ENCODE data around the gene CXCL6. TPM values are rescaled to one million over a fixed set of nuclear protein-coding genes. Genes with fewer than 3 reads are reported as not detected.

The CXCL6 gene
- polyA plus RNA-seq (2013, experiment 1 of 2; ENCODE audit: insufficient read length): 0.38 TPM
- 0.26 TPM for polyA plus RNA-seq (2013, experiment 2 of 2; ENCODE audit: insufficient read length)

DNA sequence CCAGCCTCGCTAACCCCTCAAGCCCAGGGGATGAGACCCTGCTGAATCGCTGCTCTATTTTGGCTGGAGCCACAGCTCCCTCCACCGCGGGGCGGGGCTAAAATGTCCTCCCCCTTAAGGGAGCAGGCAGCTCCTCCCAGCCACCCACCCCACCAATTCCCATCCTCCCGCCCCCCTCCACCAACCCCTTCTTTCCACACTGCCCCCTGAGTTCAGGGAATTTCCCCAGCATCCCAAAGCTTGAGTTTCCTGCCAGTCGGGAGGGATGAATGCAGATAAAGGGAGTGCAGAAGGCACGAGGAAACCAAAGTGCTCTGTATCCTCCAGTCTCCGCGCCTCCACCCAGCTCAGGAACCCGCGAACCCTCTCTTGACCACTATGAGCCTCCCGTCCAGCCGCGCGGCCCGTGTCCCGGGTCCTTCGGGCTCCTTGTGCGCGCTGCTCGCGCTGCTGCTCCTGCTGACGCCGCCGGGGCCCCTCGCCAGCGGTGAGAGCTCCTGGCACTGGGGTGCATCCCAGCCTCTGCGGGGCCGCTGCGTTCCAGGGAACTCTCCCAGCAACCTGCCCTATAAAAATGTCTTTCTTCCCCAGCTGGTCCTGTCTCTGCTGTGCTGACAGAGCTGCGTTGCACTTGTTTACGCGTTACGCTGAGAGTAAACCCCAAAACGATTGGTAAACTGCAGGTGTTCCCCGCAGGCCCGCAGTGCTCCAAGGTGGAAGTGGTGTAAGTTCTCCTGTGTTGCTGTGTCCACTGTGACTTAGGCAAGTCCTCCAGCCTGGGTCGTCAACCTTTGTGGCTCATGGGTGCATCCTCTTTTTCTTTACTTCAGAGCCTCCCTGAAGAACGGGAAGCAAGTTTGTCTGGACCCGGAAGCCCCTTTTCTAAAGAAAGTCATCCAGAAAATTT is at the start of gene CXCL6:
TSS of gene CXCL6 (plus strand) at position 306 of the 907 bp plus-strand sequence. CDS start at position 379, 73 bp downstream.
- peak; percentile 16 for DNase-seq

DNA sequence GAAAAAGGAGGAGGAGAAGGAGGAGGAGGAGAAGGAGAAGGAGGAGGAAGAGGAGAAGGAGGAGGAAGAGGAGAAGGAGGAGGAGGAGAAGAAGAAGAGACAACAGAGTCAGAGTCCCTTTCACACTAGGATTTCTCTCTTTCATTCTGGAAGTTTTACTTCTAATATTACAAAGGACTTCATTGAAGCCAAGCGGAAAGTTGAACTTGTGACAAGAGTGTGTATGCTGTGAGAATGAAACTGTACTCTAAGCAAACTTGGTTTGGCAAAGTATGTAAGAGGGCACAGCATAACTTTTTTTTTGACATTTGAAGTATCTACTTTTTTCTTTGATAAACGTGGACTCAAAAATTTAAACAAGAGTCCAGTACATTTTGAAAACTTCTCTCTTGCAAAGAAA is 48.1 kb upstream of the CXCL6 start:
- no peak for DNase-seq

DNA sequence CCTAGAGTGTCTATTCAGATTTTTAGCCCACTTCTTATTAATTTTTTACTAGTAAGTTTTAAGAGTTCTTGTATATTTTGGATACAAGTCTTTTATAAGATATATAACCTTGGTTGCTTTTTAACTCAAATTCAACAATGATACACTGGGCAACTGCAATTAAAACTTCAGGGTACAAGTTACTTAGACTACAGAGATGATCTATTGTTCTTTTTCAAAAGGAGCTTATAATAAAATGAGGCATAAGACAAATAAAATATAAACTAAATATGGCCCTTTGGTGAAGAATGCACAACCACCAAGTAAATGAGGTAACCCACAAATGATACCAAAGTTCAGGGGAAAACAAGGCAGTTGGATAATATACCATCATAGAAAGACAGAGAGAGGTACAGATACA is 37.6 kb upstream of the CXCL6 start:
- no peak for DNase-seq

DNA sequence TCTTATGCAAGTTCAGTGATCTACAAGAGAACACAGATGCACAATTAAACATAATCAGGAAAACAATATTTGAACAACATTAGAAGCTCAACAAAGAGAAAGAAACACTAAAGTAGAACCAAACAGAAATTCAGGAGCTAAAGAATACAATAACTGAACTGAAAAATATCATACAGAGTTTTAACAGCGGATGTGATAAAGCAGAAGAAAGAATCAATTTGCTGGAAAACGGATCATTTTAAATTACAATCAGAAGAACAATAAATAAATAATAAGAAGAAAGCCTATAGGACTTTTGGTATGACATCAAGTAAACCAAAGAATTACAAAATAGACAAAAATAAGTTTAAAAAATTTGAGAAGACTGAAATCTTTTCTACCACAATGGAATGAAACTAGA is 36.3 kb upstream of the CXCL6 start:
- no peak for DNase-seq

DNA sequence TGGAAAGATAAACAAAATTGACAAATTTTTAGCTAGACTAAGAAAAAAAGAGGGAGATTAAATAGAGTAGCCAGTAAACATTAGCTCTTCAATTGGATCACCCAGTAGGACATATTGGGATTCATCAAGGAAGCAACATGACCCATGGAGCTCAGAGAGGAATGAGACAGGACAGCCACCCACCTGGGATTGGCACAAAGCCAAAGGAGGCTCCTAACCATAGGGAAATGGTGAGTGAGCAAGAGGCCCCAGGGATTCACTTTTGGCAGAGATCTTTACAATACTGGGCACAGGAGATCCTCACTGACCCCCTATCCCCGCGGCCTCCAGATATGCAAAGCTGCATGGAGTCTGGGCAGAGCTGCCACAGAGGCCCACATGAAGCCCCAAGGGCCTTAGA is 34.8 kb upstream of the CXCL6 start:
- no peak for DNase-seq

DNA sequence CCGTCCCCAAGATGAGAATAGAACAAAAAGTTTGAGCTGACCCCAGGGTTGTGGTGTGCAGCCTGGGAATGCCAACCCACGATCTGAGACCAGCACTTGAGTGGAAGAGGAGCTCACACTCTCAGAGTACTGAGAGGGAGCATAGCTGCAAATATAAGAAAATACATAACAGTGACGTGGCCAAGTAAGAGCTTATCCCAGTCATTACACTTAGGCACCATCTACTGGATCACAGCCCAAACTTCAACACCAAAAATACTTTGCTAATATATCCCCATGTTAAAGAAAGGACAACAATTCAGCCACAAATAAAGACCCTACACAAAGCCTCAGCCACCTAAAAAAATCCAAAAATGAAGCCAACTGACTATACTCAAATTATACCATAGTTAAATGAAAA is 33.3 kb upstream of the CXCL6 start:
- DNase-seq: no peak

DNA sequence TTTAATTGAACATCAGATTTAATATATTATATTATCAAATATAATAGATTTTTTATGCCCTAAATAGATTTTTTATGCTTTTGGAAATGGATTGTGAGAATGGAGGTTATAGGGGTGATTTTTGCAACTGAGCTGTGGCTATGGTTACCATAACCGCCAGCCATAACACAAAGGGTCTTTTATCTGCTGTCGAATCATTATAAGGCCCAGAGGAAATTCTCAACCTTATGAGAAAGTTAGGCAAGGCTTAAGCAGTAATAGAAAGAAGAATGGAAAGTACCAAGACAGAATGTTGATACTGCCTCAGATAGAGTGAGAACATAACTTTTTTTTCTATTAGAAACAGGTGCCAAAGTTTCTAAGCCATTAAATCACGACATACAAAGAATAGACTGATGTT is 26.3 kb upstream of the CXCL6 start:
- no peak for DNase-seq

DNA sequence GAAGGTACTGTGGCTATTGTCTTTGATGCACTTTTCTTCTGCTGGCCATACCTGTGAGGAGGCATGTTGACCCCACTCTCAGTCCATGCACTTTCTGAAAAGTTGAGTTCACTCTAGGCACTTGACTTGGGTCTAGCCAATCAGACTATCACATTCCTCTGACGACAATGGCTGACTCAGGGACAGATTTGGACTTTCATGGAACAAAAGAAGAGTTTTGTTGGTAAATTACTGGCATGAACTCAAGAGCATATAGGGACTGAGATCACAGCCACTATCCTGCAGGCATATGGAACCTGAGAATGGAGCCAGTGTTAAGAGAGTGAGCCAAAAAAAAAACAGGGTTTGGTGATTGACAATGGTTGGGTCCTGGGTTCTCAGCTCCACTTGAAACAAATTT is 24.6 kb upstream of the CXCL6 start:
- no peak for DNase-seq

DNA sequence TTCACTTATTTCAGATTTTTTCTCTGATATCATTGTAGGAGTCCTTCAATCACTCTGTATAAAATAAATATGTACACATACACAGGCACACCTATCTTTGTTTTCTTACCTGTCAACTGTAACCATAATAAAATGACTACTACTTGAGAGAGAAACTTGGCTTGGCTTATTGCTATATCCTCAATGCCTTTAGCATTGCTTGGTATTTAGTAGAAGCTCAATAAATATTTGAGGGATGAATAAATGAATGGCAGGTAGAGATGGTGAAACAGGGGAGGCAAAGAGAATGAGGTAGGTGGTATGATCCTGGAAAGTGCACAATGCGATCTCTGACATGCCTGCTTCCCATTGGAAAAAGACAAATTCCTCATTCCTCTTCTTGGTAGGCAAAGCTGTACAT is 21.8 kb upstream of the CXCL6 start:
- no peak for DNase-seq

DNA sequence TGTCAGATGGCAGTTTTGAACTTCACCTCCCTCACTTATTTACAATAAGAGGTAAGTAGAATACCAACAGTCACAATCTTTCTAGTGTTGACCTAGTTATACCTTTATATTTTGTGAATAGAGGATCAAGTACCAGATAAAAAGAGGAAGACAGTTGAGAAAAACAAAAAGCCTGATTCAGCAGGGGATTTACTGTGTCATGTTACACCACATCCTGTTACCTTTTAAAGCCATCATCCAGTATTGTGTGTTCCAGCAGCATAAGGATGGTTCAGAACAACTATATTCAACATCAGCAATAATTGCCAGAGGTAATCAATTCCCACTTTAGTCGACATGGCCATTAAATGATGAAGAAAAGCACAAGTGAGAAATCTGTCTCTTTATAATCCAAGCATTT is 21.3 kb upstream of the CXCL6 start:
- DNase-seq: no peak

DNA sequence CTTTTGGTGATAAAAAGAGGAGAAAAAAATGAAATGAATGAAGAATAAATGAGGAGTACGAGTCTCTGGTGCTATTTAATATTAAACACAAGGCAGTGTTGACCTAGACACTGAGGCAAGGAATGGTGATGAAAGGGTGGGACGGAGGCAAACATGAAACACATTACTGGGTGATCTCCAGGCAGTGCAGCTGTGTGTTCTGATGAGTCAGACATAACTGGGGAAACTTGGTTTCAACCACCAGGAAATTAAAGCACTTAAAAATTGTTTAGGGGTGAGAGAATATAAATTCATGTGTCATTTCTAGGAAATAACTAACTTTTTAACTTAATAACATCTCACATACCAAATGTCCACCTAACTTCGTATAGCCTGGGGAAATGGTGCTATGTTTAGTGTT is 19.7 kb upstream of the CXCL6 start:
- DNase-seq: peak; percentile 81

DNA sequence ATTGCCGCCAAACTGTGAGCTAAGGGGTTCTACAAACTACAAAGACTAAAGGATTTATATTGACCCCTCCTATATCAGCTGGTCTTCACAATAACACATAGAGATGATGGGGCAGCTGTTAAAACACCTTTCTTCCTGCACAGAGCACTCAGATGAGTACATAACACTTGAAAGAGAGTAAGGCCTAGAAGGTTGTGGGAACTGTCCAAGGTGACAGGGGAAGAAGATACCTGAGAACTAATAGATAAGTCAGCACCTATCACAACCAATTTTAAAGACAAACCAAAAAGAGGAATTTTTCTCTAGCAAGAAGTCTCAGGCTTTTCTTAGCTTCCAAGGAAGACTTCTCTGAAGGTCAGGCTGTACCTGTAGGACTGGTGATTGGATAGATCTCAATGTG is 19.1 kb upstream of the CXCL6 start:
- no peak for DNase-seq

DNA sequence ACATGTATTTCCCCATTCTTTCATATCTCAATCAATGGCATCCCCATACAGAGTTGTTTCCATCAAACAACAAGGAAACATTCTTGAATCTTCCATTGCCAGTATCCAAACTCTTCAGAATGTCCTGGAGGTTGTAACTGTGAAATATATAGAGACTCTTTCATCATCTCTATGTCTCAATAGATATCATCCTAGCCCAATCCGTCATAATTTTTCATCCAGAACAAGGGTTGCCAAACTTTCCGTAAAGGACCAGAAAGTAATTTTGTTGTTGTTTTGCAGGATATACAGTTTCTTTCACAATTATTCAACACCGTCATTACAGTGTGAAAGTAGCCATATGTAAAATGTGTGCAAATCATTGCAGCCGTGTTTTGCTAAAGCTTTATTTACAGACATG is 15.2 kb upstream of the CXCL6 start:
- no peak for DNase-seq

DNA sequence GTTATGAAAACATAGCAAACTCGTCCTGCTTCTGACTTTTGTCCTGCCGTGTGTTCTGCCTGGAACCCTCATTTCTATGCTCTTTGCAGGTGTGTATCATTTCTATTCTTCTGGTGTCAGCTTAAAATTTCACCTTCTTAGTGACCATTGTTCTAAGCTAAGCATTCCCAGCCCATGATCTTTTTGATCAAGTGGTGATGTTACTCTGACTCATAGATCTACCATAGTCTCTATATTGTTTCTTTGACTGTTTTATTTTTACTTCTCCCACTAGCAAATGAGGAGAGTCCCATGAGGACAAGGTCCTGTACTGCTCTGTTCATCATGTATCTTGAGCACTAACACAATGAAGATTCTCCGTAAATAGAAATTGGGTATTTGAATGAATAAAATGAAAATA is 14.1 kb upstream of the CXCL6 start:
- DNase-seq: peak; percentile 44

DNA sequence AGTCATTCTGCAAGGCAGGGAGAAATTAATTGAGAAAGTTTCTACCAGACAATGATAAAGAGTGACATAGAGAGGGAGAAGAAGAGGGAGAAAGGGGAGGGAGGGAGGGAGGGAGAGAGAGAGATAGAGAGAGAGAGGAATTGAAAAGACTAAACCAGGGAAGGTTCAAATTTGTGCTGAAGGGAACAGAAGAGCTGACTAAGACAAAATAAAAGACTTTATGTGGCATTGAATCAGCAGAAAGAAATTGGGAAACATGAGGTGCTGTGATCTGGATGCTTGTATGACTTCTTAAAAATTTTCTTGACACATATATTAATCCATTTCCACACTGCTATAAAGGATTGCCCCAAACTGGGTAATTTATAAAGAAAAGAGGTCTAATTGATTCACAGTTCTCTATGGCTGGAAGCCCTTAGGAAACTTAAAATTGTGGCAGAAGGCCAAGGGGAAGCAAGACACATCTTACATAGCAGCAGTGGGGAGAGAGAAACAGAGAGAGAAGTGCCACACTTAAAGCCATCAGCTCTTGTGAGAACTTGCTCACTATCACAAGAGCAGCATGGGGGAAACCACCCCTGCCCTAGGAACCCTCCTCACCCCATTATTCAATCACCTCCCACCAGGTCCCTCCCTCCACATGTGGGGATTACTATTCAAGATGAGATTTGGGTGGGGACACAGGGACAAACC is 13.5 kb upstream of the CXCL6 start:
- no peak for DNase-seq

DNA sequence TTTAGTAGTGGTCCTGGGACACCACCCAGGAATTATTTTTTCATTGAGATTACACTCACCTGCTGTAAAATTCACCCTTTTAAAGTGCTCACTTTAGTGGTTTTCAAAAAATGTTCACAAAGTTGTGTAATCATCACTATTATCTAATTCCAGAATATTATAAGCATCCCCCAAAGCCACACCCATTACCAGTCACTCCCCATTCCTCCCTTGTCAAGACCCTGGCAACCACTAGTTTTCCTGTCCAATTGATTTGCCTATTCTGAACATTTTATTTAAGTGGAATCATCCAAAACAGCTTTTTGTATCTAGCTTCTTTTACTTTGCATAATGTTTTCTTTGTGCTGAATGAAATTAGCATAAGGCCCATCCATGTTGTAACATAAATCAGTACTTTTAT is 12.7 kb upstream of the CXCL6 start:
- DNase-seq: no peak

DNA sequence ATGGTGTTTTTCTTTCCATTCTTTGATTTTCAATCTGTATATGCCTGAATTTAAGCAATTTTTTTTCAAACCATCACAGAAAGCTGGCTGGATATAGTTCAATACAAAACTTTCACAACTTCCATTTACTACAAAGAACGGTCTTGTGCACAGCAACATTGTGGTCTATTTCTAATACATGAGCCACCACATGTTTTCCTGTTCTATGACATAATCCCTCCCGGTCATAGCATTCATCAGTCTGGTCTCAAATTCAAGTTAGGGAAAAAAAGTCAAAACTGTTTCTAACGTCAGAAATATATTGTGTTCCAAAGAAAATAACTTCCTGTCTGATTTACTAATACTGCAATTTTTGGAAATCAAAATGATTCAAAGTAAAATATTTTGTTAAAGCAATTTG is 7.5 kb upstream of the CXCL6 start:
- DNase-seq: peak; percentile 17

DNA sequence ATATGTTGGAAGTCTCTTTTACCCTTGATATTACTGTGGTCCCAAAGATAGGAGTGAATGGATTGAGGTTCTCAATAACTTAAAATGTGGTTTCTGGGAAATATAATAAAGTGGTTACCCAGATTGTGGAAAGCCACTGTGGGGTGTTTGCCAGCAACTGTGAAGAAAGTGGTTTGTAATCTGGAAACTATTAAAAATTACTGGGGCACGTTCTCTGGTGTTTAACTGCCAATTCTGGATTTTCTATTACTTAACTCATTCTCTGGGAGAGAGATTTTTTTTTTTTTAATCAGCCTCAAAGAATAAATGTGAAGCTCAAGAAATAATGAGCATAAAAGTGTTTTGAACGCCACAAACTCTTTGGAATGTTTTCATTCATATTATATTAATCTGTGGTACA is 4.9 kb upstream of the CXCL6 start:
- DNase-seq: no peak

DNA sequence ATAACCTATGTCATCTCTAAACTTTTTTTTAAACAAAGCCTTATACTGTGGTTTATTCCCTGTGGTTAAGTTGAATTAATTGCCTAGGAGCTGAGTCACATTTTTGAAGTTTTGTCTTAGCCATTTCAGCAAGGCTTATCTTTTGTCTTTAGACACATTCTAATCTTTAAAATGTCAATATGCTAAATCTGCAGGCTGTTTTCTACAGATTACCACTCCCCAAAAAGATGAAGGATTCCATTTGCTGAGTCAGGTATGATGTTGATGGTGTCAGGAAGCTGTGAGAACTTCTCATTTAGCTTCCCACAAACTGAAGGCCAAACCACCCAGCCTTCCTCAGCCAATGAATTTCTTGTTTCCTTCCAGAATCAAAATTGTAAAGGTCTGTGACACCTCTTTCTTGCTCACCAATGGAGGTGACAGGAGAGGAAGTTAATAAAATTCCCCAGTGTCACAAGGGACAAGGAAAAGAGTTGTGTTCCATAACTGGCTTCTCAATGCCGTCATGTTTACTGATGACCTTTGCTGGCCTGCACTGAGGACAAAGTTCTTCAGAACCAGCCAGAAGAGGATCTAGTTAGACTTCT is 3.7 kb upstream of the CXCL6 start:
- peak; percentile 53 for DNase-seq

DNA sequence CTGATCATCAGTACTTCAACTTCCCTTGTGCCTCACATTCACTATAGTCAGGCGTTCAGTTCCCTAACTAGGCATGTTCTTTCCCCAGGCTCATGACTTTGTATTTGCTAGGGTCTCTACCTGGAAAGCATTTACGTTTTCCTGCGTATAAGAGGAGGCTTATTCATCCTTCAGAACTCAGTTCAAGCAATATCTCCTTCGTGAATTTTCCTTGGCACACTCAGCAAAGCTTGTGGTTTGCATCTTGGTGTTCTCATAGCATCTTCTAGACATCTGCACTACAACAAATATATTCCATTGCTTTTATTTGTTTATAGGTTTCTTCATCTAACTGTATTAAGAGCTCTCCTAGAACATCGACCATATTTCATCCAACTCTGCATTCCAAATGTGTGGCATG is 2.6 kb downstream of the CXCL6 start:
- DNase-seq: no peak

DNA sequence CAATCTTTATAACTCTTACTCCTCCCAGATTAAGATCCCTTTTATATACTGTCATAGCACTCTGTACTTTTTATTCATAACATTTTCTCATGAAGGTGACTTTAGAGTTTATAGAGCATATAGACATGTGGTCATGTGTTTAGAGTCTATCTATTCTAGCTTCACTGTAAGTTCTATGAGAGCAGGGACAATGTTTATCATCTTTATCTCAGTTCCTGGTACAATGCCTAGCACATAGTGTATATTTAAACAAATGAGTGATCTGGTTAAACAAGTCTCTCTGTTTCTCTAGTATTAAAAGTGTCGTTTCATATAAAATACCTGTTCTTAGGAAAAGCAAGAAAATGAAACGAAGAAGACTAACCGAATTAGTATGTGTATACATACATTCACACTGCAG is 3.2 kb downstream of the CXCL6 start:
- DNase-seq: no peak

DNA sequence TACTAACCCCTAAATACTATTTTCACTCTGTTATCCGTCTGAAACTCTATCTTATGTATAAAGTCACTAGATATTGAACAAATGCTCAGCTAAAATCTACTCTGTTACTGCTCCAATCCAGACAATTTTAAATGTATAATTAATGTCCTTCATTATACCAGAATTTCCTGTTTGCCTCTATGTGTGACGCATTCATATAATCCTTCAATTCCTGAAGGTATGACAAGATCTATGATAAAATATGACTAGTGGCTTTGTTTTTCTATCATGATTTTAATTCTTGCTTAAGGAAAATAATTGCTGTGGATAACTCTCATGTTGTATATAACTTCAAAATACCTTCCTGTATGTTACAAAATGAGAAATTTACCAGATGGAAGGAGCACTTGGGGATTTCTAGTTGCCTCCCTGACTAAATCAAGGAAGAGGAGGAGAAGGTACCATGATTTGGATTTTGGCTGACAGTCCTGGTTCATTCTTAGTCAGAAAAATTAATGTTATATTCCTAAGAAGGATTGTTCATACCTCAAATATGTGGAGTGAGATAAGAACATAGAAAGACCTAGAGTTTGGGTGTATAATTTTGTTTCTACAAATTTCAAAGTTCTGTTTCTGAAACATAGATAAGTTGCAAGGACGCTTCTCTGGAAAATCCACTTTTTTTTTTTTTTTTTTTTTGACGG is 4.9 kb downstream of the CXCL6 start:
- DNase-seq: peak; percentile 26

DNA sequence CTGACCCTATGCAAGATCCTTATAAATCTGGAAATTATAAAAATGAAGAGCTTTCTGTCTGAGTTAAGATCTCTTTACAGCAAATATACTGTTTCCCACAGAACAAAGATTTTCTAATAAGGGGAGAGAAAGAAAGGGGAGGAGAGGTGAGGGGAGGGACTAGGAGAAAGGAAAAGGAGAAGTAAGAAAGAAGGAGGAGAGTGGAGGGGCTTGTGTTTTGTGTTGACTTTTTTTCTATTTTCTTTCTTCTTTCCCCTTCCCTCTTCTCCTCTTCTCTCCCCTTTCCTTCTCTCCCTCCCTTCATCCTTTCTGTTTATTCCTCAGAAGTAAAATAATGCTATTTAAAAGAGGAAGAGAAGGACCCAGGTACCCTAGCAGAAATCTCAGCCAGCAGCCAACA is 6.2 kb downstream of the CXCL6 start:
- no peak for DNase-seq

All from fibroblast of skin of back (primary cell).